Activated CD4-positive, alpha-beta T cell treated with anti-CD3 and anti-CD28 coated beads for 24 hours (primary cell): Measurements from ENCODE around the gene ETS2.

ENCODE experiments used
- DNase-seq, 2 donors: peaks; one replicate each; pipeline ENCODE4 v3.0.0-alpha.2; 2020; ENCODE audit warnings: low read depth in 2 of 2

Gene ETS2

DNA sequence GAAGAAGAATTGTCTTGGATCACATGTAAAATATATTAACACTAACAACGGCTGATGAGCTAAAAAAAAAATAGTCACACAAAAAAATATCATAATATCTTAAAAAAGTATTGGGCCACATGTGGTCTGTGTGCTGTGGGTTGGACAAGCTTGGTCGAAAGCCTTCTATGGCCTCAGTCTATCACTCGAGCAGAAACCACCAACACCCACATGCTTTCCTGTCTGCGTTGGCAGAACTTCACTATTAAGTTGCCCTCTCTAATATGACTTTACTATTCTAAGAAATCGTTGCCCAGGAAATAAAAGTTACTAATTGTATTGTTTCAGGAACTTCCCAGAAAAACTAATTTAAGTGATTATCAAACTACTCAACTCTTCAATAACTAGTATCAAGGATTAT, 28.2 kb upstream of the ETS2 start:
- no peak for DNase-seq

DNA sequence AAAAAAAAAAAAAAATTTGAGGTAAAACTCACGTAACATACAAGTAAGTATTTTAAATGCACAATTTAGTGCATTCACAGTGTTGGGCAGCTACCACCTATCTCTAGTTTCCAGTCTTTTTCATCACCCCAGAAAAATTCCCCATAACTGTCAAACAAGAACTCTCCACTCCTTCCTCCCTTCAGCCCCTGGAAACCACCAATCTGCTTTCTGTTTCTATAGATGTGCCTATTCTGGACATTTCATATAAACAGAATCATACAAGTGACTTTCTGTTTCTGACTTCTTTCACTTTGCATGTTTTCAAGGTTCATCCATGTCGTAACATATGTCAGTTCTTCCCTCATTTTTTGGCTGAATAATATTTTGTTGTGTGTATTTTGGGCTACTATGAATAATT, 24.9 kb upstream of the ETS2 start:
- DNase-seq: no peak

DNA sequence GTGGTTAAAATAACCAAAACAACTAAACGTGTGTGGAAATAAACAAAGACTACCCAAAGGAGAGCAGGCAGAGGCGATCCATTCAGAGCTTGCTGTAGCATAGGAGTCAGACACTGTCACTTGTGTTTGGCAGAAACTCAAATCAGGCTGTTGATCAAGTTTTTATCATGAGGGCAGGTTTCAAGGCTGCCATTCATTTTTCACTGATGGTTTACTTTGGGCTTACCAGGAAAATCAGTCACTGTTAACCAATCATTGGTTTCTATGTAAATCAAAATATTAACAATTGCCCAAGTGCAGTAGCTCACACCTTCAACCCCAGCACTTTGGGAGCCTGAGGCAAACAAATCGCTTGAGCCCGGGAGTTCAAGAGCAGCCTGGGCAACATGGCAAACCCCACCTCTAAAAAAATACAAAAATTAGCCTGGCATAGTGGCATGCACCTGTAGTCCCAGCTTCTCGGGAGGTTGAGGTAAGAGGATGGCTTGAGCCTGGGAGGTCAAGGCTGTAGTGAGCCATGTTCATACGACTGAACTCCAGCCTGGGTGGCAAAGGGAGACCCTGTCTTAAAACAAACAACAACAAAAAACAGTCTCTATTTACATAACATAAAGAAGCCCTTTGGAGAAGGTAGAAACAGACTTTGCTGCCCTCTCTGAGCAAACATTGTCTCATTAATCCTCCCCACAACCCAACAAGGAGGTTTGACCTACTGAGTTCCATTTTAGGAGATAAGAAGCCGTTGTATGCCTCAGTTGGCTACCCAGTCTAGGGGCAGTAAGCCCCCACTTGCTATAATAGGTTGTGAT, 21.1 kb upstream of the ETS2 start:
- DNase-seq: no peak

GRCh38 chr21:38785483-38785882, 20.2 kb upstream of the ETS2 start:
- DNase-seq: no peak

- DNase-seq: no peak
Measured at GRCh38 chr21:38787016-38787415, 18.7 kb upstream of the ETS2 start.

DNA sequence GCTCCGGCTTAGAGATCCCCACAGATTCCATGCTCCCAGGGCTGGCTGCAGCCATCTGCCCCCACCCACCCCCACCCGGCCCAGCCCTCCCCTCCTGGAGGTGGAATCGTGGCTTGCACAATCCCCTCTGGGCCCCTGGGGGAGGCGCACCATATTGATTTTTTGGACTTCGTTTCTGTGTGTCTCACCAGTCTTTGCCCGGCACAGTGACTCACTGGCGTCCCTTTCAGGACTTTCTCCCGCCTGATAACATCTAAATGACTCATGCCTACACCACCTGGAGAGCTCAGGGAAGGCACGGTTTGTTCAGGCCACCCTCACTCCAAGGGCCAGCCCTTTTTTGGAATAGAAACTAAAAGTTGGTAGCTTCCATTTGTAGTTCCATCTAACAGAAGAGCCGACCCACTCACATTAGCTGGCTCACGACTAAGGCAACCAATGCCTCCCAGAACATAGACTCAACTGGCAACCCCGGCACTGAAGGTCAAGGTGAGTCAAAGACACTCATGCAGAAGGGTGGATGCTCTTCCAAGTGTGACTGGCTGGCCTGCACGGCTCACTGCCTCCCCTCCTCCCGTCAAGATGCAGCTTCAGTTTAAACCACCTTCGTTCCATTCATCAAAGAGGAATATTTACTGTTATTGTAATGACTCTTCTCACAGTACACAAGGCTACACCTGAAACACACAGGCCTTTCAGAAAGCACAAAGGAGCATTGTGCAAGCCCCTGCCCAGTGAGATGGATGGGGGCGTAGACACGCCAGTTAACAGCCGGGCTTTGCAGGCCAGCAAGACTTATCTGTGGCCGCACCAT, 18.1 kb upstream of the ETS2 start:
- DNase-seq: no peak

GRCh38 chr21:38788275-38788905, 17.3 kb upstream of the ETS2 start:
- DNase-seq: no peak

DNA sequence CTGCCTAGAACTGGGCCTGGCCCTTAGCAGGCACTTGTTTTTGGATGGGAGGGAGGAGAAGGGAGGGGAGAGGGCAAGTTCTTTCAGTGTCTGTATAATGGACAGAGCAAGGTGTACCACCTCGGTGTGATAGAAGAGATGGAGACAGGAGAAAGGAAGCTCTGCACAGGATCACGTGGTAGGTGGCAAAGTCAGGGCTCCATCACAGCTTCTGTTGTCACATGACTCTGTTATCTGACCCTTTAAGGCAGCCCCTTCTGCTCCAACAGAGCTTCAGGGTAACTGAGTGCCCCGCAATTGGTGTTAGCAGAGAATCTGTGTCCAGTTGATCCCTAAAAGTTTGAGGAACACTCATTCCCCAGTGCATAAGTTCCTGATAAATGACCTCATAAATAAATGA, 16.5 kb upstream of the ETS2 start:
- no peak for DNase-seq

GRCh38 chr21:38790059-38790458, 15.7 kb upstream of the ETS2 start:
- DNase-seq: no peak

GRCh38 chr21:38790961-38791360, 14.8 kb upstream of the ETS2 start:
- no peak for DNase-seq

DNA sequence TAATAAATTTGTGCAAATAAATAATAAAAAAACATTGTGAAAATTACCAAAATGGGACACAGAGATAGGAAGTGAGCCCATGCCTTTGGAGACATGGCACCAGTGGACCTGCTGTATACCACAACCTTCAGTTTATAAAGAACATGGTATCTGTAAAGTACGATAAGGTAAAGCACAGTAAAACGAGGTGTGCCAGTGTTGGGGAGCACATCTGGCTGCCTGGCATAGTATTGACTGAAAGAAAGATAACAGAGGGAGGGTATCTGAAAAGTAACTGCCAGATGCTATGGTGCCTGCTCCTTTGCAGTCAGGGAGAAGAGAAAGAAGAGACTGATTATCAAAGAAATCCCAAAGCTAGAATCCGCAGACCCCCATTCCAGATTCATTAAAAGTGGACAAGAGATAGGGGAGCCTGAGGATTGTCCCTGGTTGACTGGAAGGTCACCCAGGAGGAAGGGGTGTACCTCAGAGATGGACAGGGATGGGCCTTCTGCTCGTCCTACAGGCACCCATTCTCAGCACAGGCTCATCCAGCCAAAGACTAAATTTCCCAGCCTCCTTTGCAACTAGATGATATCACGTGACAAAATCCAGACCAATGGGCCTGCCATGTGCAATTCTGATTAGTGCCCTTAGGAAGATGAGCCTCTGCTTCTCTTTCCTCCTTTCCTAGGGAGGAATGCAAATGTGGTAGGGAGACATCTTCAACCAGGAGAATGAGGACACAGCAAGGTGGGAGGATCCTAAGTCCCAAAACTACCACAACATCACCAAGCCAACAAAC, 12.9 kb upstream of the ETS2 start:
- no peak for DNase-seq

GRCh38 chr21:38793926-38794713, 11.6 kb upstream of the ETS2 start:
- no peak for DNase-seq

- DNase-seq: no peak
Measured at GRCh38 chr21:38794978-38795377, 10.8 kb upstream of the ETS2 start.

GRCh38 chr21:38795475-38795874, 10.3 kb upstream of the ETS2 start:
- DNase-seq: no peak

- no peak for DNase-seq
Measured at GRCh38 chr21:38796424-38796823, 9.3 kb upstream of the ETS2 start.

DNA sequence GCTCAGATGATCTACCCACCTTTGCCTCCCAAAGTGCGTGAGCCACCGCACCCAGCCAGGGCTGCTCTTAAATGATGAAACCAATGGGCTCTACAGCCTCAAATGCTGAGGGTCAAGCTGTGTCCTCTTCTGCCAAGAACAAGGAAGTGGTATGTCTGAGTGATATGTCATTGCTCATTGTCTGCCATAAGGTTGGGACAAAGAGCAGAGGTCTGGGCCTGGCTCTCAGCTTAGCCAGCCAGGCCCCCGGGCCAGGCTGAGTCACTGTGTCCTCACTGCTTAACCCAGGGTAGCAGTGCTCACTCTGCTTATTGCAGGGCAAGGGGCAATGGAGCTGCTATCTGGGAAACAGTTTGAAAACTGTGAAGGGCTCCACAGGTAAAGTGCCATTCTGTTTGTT, 8.3 kb upstream of the ETS2 start:
- DNase-seq: no peak

DNA sequence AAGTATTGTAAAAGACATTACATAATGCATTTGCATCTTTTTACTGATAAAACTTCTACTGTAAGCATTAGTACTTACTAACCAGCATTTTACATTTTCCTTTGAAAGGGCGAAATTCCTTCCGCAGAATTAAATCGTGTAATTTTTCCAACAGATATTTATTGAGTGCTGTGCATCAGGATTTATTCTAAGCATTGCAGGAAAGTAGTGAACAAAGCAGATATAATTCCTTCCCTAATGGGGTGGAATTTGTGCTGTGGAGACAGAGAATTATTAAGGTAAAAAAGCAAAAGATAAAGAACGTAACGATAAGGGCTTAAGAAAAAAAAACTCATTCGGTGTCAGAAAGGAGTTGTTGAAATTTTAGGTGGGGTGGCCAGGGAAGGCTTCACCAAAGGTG, 7.6 kb upstream of the ETS2 start:
- no peak for DNase-seq

GRCh38 chr21:38798481-38798882, 7.2 kb upstream of the ETS2 start:
- DNase-seq: no peak

GRCh38 chr21:38800046-38800758, 5.5 kb upstream of the ETS2 start:
- DNase-seq: no peak

DNA sequence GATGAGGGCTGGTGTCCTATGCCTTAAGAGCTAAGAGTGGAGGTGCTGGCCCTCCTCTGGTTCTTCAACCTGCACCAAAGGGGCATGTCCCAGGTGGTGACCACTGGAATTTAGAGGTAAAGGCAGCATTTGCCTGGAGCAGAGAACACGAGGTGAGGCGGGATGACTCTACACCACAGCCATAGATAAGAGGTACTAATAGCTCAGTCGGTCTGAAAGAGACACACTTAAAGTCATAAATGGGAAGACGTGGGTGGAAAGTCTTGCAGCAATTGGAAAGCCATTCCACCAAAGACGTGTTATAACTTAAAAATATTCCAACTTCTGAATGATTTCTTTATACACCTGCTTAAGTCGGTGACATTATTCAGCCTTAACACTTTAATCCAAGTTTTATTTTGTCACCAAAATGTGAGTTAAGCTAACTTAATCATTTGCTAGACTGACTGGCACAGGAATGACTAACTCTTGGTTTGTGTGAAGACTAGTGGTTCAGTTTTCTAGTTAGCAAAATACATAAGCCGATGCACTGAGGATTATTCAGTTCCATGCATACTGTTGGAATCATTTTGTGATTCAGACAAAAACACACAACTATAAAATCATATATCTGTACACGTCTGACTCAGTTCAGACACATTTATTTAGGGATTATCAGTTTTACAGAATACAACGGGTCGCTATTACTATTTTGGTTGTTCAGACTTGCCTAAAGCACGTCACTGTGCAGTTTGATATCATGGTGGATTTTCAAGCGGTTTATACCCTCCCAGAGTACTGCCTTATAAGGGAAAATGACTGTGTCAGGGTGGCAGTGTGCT, 4.6 kb upstream of the ETS2 start:
- DNase-seq: no peak
